WTC11 (cell line): ENCODE measurements around the gene RPN2. TPM values are rescaled to one million over a fixed set of nuclear protein-coding genes. Genes with fewer than 3 reads are reported as not detected.

Experiments used
- ATAC-seq: fragments of 200-7000 bp; cut with Tn5 transposase; 2 replicates; pipeline ENCODE4 v1.10.0; 2021; ENCODE audit warnings: mild to moderate bottlenecking, moderate library complexity
- CTCF ChIA-PET: fragments of 300-600 bp; sonication (Branson Sonifier 250); formaldehyde crosslinking; loops from one replicate; lab custom pipeline; 2021; ENCODE audit warnings: antibody characterized with exemption; lab: Charles Lee
- POLR2A ChIA-PET: fragments of 350-600 bp; sonication (Branson Sonifier 250); formaldehyde crosslinking; loops from one replicate; lab custom pipeline; 2021; ENCODE audit warnings: antibody characterized with exemption; lab: Charles Lee
- DNase-seq: peaks from one replicate; pipeline ENCODE4 v3.0.0; 2021; ENCODE audit warnings: low spot score
- H3K27ac Mint-ChIP-seq: 2 replicates; pipeline ENCODE4 v1.8.0; 2021; ENCODE audit warnings: mixed read lengths
- H3K27me3 Mint-ChIP-seq: 2 replicates; pipeline ENCODE4 v1.8.0; 2021; ENCODE audit warnings: low read depth, mild to moderate bottlenecking, moderate library complexity, mixed read lengths
- H3K36me3 Mint-ChIP-seq: 2 replicates; pipeline ENCODE4 v1.8.0; 2021; ENCODE audit warnings: mixed read lengths
- H3K4me1 Mint-ChIP-seq: 2 replicates; pipeline ENCODE4 v1.8.0; 2022; ENCODE audit warnings: mixed read lengths
- H3K4me3 Mint-ChIP-seq: 2 replicates; pipeline ENCODE4 v1.8.0; 2021; ENCODE audit warnings: mild to moderate bottlenecking, moderate library complexity, mixed read lengths
- H3K9me3 Mint-ChIP-seq: 2 replicates; pipeline ENCODE4 v1.8.0; 2021; ENCODE audit warnings: mixed read lengths
- AR ChIP-seq: fragments of 250-450 bp; sonication (Bioruptor Pico); IDR thresholded peaks from 2 replicates; pipeline ENCODE4 v1.9.0; 2021; ENCODE audit warnings: mild to moderate bottlenecking
- ARID4B ChIP-seq: sonication (generic); formaldehyde crosslinking; IDR thresholded peaks from 2 replicates; pipeline ENCODE4 v1.8.0; 2023; ENCODE audit warnings: missing genetic modification reagents, mild to moderate bottlenecking, borderline replicate concordance
- ERG ChIP-seq: fragments of 250-450 bp; sonication (Bioruptor Pico); IDR thresholded peaks from 2 replicates; pipeline ENCODE4 v1.8.0; 2021; ENCODE audit warnings: mild to moderate bottlenecking
- ESRRA ChIP-seq: sonication (generic); formaldehyde crosslinking; IDR thresholded peaks from 2 replicates; pipeline ENCODE4 v1.8.1; 2022; ENCODE audit warnings: mild to moderate bottlenecking, missing genetic modification reagents, borderline replicate concordance
- GABPB1 ChIP-seq: sonication (generic); formaldehyde crosslinking; IDR thresholded peaks from 2 replicates; pipeline ENCODE4 v1.8.1; 2023; ENCODE audit warnings: mild to moderate bottlenecking, missing genetic modification reagents
- GRHL2 ChIP-seq: fragments of 250-450 bp; sonication (Bioruptor Pico); IDR thresholded peaks from 2 replicates; pipeline ENCODE4 v1.8.0; 2022; ENCODE audit warnings: mild to moderate bottlenecking, moderate library complexity; ENCODE audit not compliant: insufficient replicate concordance, severe bottlenecking
- KAT7 ChIP-seq: sonication (generic); formaldehyde crosslinking; IDR thresholded peaks from 2 replicates; pipeline ENCODE4 v1.8.1; 2023; ENCODE audit warnings: missing genetic modification reagents, mild to moderate bottlenecking, borderline replicate concordance
- MXD4 ChIP-seq: fragments of 250-450 bp; sonication (Bioruptor Pico); IDR thresholded peaks from 2 replicates; pipeline ENCODE4 v1.8.0; 2021; ENCODE audit warnings: mild to moderate bottlenecking, moderate library complexity, borderline replicate concordance
- NFATC4 ChIP-seq: fragments of 250-450 bp; sonication (Bioruptor Pico); IDR thresholded peaks from 2 replicates; pipeline ENCODE4 v1.9.0; 2021; ENCODE audit warnings: mild to moderate bottlenecking
- NFE2L1 ChIP-seq: sonication (generic); formaldehyde crosslinking; IDR thresholded peaks from 2 replicates; pipeline ENCODE4 v1.8.1; 2023; ENCODE audit warnings: missing genetic modification reagents
- NR3C1 ChIP-seq: sonication (generic); formaldehyde crosslinking; conservative IDR thresholded peaks from 2 replicates; pipeline ENCODE4 v1.8.1; 2023; ENCODE audit warnings: low read depth, mild to moderate bottlenecking, missing genetic modification reagents
- TEAD1 ChIP-seq: sonication (generic); formaldehyde crosslinking; IDR thresholded peaks from 2 replicates; pipeline ENCODE4 v1.8.0; 2022; ENCODE audit warnings: mild to moderate bottlenecking, missing genetic modification reagents
- TEAD4 ChIP-seq: sonication (generic); formaldehyde crosslinking; IDR thresholded peaks from 2 replicates; pipeline ENCODE4 v1.8.0; 2022; ENCODE audit warnings: mild to moderate bottlenecking, missing genetic modification reagents
- USF1 ChIP-seq: sonication (generic); formaldehyde crosslinking; IDR thresholded peaks from 2 replicates; pipeline ENCODE4 v1.8.0; 2022; ENCODE audit warnings: mild to moderate bottlenecking, missing genetic modification reagents
- USF2 ChIP-seq: sonication (generic); formaldehyde crosslinking; IDR thresholded peaks from 2 replicates; pipeline ENCODE4 v1.8.1; 2023; ENCODE audit warnings: mild to moderate bottlenecking, missing genetic modification reagents, moderate library complexity
- ZMAT4 ChIP-seq: fragments of 250-450 bp; sonication (Bioruptor Pico); IDR thresholded peaks from 2 replicates; pipeline ENCODE4 v1.9.0; 2021; ENCODE audit warnings: mild to moderate bottlenecking
- ZNF219 ChIP-seq: sonication (generic); formaldehyde crosslinking; IDR thresholded peaks from 2 replicates; pipeline ENCODE4 v1.8.0; 2023; ENCODE audit warnings: missing genetic modification reagents, mild to moderate bottlenecking, borderline replicate concordance
- ZNF263 ChIP-seq: sonication (generic); formaldehyde crosslinking; IDR thresholded peaks from 2 replicates; pipeline ENCODE4 v1.8.1; 2022; ENCODE audit warnings: low read depth, mild to moderate bottlenecking, moderate library complexity, missing genetic modification reagents
- ZNF423 ChIP-seq: fragments of 250-450 bp; sonication (Bioruptor Pico); IDR thresholded peaks from 2 replicates; pipeline ENCODE4 v2.1.2; 2022; ENCODE audit warnings: mild to moderate bottlenecking, moderate library complexity
- ZNF512 ChIP-seq: sonication (generic); formaldehyde crosslinking; IDR thresholded peaks from 2 replicates; pipeline ENCODE4 v1.8.1; 2022; ENCODE audit warnings: missing genetic modification reagents, borderline replicate concordance
- total RNA-seq: library from RNA; stranded (reverse); gene quantifications from 3 replicates; pipeline ENCODE4 v1.2.3, GENCODE V29; 2021

The RPN2 gene
- total RNA-seq, 1 experiment from 2014 or later, result 205 TPM

- TF ChIP-seq ZMAT4 (CRISPR knock-in tag), result no peak
Measured at GRCh38 chr20:37233548-37234253, 54.6 kb downstream of the RPN2 start (continued).

- ATAC-seq (no peak), DNase-seq (no peak)
- no peaks in the 10 kb centered on the region for H3K9me3 Mint-ChIP-seq
- TF ChIP-seq NFE2L1 (CRISPR knock-in tag) (no peak), NR3C1 (CRISPR knock-in tag) (no peak), GRHL2 (CRISPR knock-in tag) (no peak), KAT7 (CRISPR knock-in tag) (no peak), GABPB1 (no peak), MXD4 (CRISPR knock-in tag) (no peak), ERG (CRISPR knock-in tag) (no peak), ZNF423 (CRISPR knock-in tag) (no peak), ZNF219 (no peak), ZNF512 (CRISPR knock-in tag) (no peak), NFATC4 (CRISPR knock-in tag) (no peak), ZNF263 (CRISPR knock-in tag) (no peak)
- ChIA-PET POLR2A (no interaction called here), CTCF (no interaction called here)
- H3K4me1 Mint-ChIP-seq, result peaks cover 23% of the 10 kb centered on the region
- H3K36me3 Mint-ChIP-seq, result peaks cover 87% of the 10 kb centered on the region
- no peak overlapping the region for H3K4me3 Mint-ChIP-seq
- no peak overlapping the region for H3K27ac Mint-ChIP-seq
- no peaks in the 10 kb centered on the region for H3K27me3 Mint-ChIP-seq
Measured at GRCh38 chr20:37234254-37234581, 55.1 kb downstream of the RPN2 start.

- H3K27ac Mint-ChIP-seq, result 0 out of 2 replicates have a peak overlapping the region, but pooled peaks have one; percentile 23
- no peak overlapping the region for H3K4me3 Mint-ChIP-seq
- ATAC-seq (no peak), DNase-seq (no peak)
- CTCF ChIA-PET, result interaction anchor here (3.6 kb wide), 1 partner anchor 43 kb away, joined by 9 read pairs; no protein-coding TSS in a partner anchor
- POLR2A ChIA-PET, result no interaction called here
- H3K9me3 Mint-ChIP-seq, result no peaks in the 10 kb centered on the region
- peaks cover 90% of the 10 kb centered on the region for H3K36me3 Mint-ChIP-seq
- no peaks in the 10 kb centered on the region for H3K27me3 Mint-ChIP-seq
- peaks cover 15% of the 10 kb centered on the region for H3K4me1 Mint-ChIP-seq
- TF ChIP-seq GABPB1, result no peak
- no peak for TF ChIP-seq ESRRA (CRISPR knock-in tag)
- TF ChIP-seq ZNF423 (CRISPR knock-in tag), result no peak
- TF ChIP-seq ARID4B, result no peak
- no peak for TF ChIP-seq USF1
- no peak for TF ChIP-seq TEAD4 (CRISPR knock-in tag)
- TF ChIP-seq TEAD1 (CRISPR knock-in tag), result no peak
- no peak for TF ChIP-seq AR
- no peak for TF ChIP-seq USF2 (CRISPR knock-in tag)
Measured at GRCh38 chr20:37235065-37235464, 55.9 kb downstream of the RPN2 start.
